AG04450 (cell line): ENCODE measurements around the gene MTNR1A. TPM values are rescaled to one million over a fixed set of nuclear protein-coding genes. Genes with fewer than 3 reads are reported as not detected.

Experiments
- CTCF ChIA-PET: fragments of 300-600, 350-600 bp; formaldehyde crosslinking; extraction: SDS; loops from one replicate; lab custom pipeline; 2022; ENCODE audit warnings: antibody characterized with exemption, inconsistent platforms; lab: Charles Lee
- POLR2A ChIA-PET: fragments of 350-600 bp; formaldehyde crosslinking; extraction: SDS; loops from one replicate; lab custom pipeline; 2021; ENCODE audit warnings: antibody characterized with exemption, inconsistent platforms; lab: Yijun Ruan, JAX
- DNase-seq: peaks from one replicate; pipeline ENCODE4 v3.0.0-alpha.2; 2011; ENCODE audit warnings: low read depth, low spot score
- H3K27ac ChIP-seq: one replicate; pipeline ENCODE4 v1.5.1; 2012; ENCODE audit warnings: low read depth, low read length, control low read depth
- H3K27me3 ChIP-seq: one replicate; pipeline ENCODE4 v1.6.0; 2012; ENCODE audit warnings: low read length; ENCODE audit not compliant: control insufficient read depth, insufficient read depth
- H3K4me3 ChIP-seq: 2 replicates; pipeline ENCODE4 v1.5.1; 2011; ENCODE audit warnings: mild to moderate bottlenecking, low read depth, low read length, control low read depth
- H3K9me3 ChIP-seq: 2 replicates; pipeline ENCODE4 v1.5.1; 2012; ENCODE audit warnings: low read length; ENCODE audit not compliant: control insufficient read depth, insufficient read depth
- polyA plus RNA-seq: library from polyadenylated mRNA; depleted of rRNA; stranded (reverse); fragments of >200 nt; gene quantifications from 2 replicates; pipeline ENCODE4 v1.2.3, GENCODE V29; 2011; rRNA removed
- small RNA-seq: library from RNA; depleted of rRNA; stranded (forward); fragments of <200 nt; gene quantifications from one replicate; pipeline ENCODE3, GENCODE V24; 2012; ENCODE audit warnings: low read depth; ENCODE audit not compliant: insufficient read length
- TF ChIP-seq, protein P1 (sequence below): IDR thresholded peaks from 2 replicates; pipeline ENCODE4 v1.5.1; 2011; ENCODE audit warnings: low read depth, low read length, control low read depth, inconsistent platforms

The MTNR1A gene
- polyA plus RNA-seq, 1 experiment: not detected

- Histone ChIP-seq H3K4me3 (no peak overlapping the region), H3K9me3 (no peaks in the 10 kb centered on the region), H3K27me3 (peaks cover 2% of the 10 kb centered on the region), H3K27ac (no peak overlapping the region)
- POLR2A ChIA-PET: no interaction called here
- DNase-seq: no peak
- CTCF ChIA-PET: interaction anchor here (1.0 kb wide), 1 partner anchor 100 kb away, joined by 3 read pairs; no protein-coding TSS in a partner anchor
- TF ChIP-seq, protein P1, sequence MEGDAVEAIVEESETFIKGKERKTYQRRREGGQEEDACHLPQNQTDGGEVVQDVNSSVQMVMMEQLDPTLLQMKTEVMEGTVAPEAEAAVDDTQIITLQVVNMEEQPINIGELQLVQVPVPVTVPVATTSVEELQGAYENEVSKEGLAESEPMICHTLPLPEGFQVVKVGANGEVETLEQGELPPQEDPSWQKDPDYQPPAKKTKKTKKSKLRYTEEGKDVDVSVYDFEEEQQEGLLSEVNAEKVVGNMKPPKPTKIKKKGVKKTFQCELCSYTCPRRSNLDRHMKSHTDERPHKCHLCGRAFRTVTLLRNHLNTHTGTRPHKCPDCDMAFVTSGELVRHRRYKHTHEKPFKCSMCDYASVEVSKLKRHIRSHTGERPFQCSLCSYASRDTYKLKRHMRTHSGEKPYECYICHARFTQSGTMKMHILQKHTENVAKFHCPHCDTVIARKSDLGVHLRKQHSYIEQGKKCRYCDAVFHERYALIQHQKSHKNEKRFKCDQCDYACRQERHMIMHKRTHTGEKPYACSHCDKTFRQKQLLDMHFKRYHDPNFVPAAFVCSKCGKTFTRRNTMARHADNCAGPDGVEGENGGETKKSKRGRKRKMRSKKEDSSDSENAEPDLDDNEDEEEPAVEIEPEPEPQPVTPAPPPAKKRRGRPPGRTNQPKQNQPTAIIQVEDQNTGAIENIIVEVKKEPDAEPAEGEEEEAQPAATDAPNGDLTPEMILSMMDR: no peak
Measured at GRCh38 chr4:186487726-186488125, 67.6 kb downstream of the MTNR1A start.

DNA sequence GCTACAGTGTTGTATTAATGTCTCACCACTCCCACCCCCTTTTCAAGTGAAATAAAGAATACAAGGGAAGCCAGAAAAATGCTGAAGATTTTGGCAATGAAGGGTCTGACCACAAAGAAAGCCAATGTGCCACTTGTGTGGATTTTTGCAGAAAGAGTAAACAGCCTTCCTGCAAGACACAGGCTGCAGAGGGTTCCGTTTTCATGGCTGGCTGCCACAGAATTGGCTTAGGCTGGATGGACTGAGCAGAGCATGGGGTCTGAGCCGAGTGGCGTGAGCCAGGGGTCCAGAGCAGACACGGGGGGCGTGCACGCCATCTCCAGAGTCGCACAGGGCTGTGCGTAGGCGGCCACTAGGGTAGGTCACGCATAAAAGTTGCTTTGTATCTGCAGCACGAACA is 69.2 kb downstream of the MTNR1A start:
- no peak overlapping the region for H3K27ac ChIP-seq
- no peak for DNase-seq
- ChIA-PET POLR2A (no interaction called here), CTCF (interaction anchor here (1.2 kb wide), 1 partner anchor 101 kb away, joined by 3 read pairs; no protein-coding TSS in a partner anchor)
- TF ChIP-seq, protein P1: no peak
- H3K9me3 ChIP-seq: no peaks in the 10 kb centered on the region
- H3K27me3 ChIP-seq: peaks cover 2% of the 10 kb centered on the region
- H3K4me3 ChIP-seq: peak overlapping the region; percentile 13; the same call in 1 of the 2 replicates

DNA sequence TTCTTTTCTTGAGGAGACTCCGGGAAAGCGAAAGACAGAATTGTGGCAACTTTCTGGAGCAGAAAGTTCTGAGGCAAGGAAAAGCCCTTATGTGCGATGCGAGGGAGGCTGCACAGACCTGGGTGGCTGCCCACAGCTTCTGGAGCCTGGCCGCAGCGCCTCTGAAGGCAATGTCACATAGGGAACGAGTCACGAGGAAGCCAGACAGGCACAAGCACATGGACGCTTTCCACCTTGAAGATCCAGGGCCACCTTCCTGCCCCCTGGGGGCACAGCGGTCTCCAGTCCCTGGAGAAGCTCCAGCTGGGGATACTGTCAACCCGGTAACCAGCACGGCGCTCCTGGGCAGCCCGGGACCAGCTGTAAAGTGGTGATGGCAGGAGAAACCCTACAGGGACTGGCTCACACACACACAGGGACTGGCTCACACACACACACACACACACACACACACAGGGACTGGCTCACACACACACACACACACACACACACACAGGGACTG is 69.8 kb downstream of the MTNR1A start:
- peak overlapping the region; percentile 55 for H3K4me3 ChIP-seq

DNA sequence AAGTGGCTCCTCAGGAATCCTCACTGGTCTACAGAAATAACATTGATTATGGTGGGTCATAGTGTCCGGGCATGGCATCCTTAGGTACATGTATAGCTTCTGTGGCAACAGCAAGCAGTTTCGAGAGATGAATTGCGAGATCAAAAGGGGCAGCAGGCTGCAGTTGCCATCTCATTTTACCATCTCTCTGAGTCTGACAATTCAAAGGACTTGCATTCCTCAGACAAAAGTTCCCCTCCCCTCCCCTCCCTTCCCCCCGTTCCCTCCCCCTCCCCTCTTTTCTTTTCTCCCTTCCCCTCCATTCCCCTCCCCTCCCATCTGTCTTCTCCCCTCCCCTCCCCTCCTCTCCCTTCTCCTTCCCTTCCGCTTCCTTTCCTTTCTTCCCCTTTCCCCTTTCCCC is 70.2 kb downstream of the MTNR1A start:
- DNase-seq: no peak
- Histone ChIP-seq H3K9me3 (no peaks in the 10 kb centered on the region), H3K27ac (no peak overlapping the region), H3K4me3 (peak overlapping the region; percentile 55), H3K27me3 (peaks cover 2% of the 10 kb centered on the region)
- POLR2A ChIA-PET: no interaction called here
- TF ChIP-seq, protein P1: no peak
- CTCF ChIA-PET: interaction anchor here (1.2 kb wide), 1 partner anchor 102 kb away, joined by 3 read pairs; no protein-coding TSS in a partner anchor

More for the DNA sequence above, 69.8 kb downstream of the MTNR1A start:
- ChIA-PET CTCF (interaction anchor here (1.2 kb wide), 1 partner anchor 101 kb away, joined by 3 read pairs; no protein-coding TSS in a partner anchor), POLR2A (no interaction called here)
- no peak for DNase-seq
- TF ChIP-seq, protein P1: peak; percentile 12; the same call in 1 of the 2 replicates
- no peaks in the 10 kb centered on the region for H3K9me3 ChIP-seq
- peaks cover 2% of the 10 kb centered on the region for H3K27me3 ChIP-seq
- H3K27ac ChIP-seq: no peak overlapping the region

DNA sequence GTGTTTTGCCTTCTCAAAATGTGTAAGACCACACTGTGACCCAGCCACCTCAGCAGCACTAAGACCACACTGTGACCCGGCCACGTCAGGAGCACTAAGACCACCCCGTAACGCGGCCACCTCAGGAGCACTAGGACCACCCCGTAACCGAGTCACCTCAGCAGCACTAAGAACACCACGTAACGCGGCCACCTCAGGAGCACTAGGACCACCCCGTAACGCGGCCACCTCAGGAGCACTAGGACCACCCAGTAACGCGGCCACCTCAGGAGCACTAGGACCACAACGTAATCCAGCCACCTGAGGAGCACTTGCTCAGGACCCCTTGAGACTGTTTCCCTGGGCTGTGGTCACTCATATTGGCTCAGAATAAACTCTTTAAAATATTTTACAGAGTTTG is 71.7 kb downstream of the MTNR1A start:
- TF ChIP-seq, protein P1: no peak
- CTCF ChIA-PET: interaction anchor here (1.1 kb wide), 1 partner anchor 10 kb away, joined by 4 read pairs; no protein-coding TSS in a partner anchor
- H3K27me3 ChIP-seq: peaks cover 2% of the 10 kb centered on the region
- no peak for DNase-seq
- POLR2A ChIA-PET: no interaction called here
- no peaks in the 10 kb centered on the region for H3K9me3 ChIP-seq
- H3K27ac ChIP-seq: no peak overlapping the region
- no peak overlapping the region for H3K4me3 ChIP-seq

Small RNAs within 50 kb of the gene (small RNA-seq; reads per million reads assigned to genes)
- gene RNU6-1055P: not detected

Other genes with a start within 250 kb of the MTNR1A start
- 415 and 422 TPM in 2 replicates for gene FAT1, start 168.3 kb upstream of the MTNR1A start, polyA plus RNA-seq